Measurements from ENCODE around the gene EYS. TPM values are rescaled to one million over a fixed set of nuclear protein-coding genes. Genes with fewer than 3 reads are reported as not detected.

EYS gene
- total and polyA plus RNA-seq, 2 of the 8 experiments (the other 6 are each of a cell fraction or from before 2014, with no cell fraction given) = 0.05 to 0.13 TPM

GRCh38 chr6:65537600-65537999 lies 169.4 kb downstream of the EYS start:
- no peak overlapping the region for H2BK15ac ChIP-seq (ENCODE audit: low read length)
- H3K27me3 ChIP-seq (replicated peaks in 1 of 4; ENCODE audit: control insufficient read depth in 3 of 4, extremely low read depth in 1 of 4, insufficient read depth in 3 of 4, low read length in 3 of 4) = no peaks in the 10 kb centered on the region
- no peak overlapping the region for H3K9ac ChIP-seq (replicated peaks in 1 of 4; ENCODE audit: extremely low read depth in 1 of 4, low read depth in 3 of 4, low read length in 3 of 4)
- H2BK12ac ChIP-seq (ENCODE audit: low read depth, low read length) = no peak overlapping the region
- no peaks in the 10 kb centered on the region for H3K4me1 ChIP-seq (replicated peaks in 1 of 4; ENCODE audit: control insufficient read depth in 3 of 4, insufficient read depth in 4 of 4, low read length in 3 of 4)
- H3K4ac ChIP-seq (replicated peaks; ENCODE audit: insufficient read length, low read depth, low read length) = no peak overlapping the region
- CTCF ChIA-PET (ENCODE audit: partially characterized antibody) = no interaction called here
- 92% methylated on average over 2 of the region's 2 CpGs; no CpG with 5 or more reads in 1 of the 2 experiments for WGBS, 2 experiments (ENCODE audit: extremely low coverage in 1 of 2, insufficient coverage in 1 of 2, insufficient read length in 1 of 2, insufficient replicate concordance in 2 of 2, low coverage in 1 of 2, low lambda C conversion rate in 2 of 2, missing lambda C conversion rate in 1 of 2)
- DNase-seq (ENCODE audit: low read depth in 1 of 2, low spot score in 2 of 2) (no peak), FAIRE-seq (no peak)
- no peak overlapping the region for H4K8ac ChIP-seq (ENCODE audit: extremely low read depth, insufficient read depth, low read length)
- H4K20me1 ChIP-seq (replicated peaks in 1 of 2; ENCODE audit: control insufficient read depth in 1 of 2, insufficient read depth in 2 of 2, low read length in 2 of 2) = no peaks in the 10 kb centered on the region
- no peaks in the 10 kb centered on the region for H3K79me2 ChIP-seq (ENCODE audit: control insufficient read depth in 1 of 2, insufficient read depth in 2 of 2, low read length in 2 of 2)
- no peak overlapping the region for H2BK120ac ChIP-seq (replicated peaks; ENCODE audit: low read depth, low read length)
- POLR2A ChIA-PET (ENCODE audit: partially characterized antibody) = no interaction called here
- H4K91ac ChIP-seq (replicated peaks; ENCODE audit: insufficient read length, low read length) = no peak overlapping the region
- H2AK5ac ChIP-seq (ENCODE audit: low read depth, low read length) = no peak overlapping the region
- H2AFZ ChIP-seq (ENCODE audit: low read length) = no peak overlapping the region
- no peaks in the 10 kb centered on the region for H3K36me3 ChIP-seq (ENCODE audit: control insufficient read depth in 2 of 4, insufficient read depth in 4 of 4, low read length in 3 of 4)
- no peak overlapping the region for H3K27ac ChIP-seq (ENCODE audit: low read depth, low read length)
- H2BK5ac ChIP-seq (ENCODE audit: low read depth, low read length) = no peak overlapping the region
- H3K18ac ChIP-seq (ENCODE audit: extremely low read depth, low read length) = no peak overlapping the region
- H3K23me2 ChIP-seq (ENCODE audit: low read depth, low read length) = no peaks in the 10 kb centered on the region
- no peak overlapping the region for H3K4me3 ChIP-seq (ENCODE audit: extremely low read depth in 1 of 4, insufficient read depth in 2 of 4, low read depth in 3 of 4, low read length in 4 of 4)
- no peak overlapping the region for H2BK20ac ChIP-seq (ENCODE audit: low read length)
- no peak overlapping the region for H3K23ac ChIP-seq (ENCODE audit: insufficient read length)
- no peaks in the 10 kb centered on the region for H3K79me1 ChIP-seq (ENCODE audit: low read depth, low read length)
- H3K4me2 ChIP-seq (ENCODE audit: insufficient read depth in 1 of 2, low read depth in 2 of 2, low read length in 2 of 2) = no peak overlapping the region
- H3K14ac ChIP-seq (ENCODE audit: insufficient read length) = no peak overlapping the region
- no peak overlapping the region for H4K5ac ChIP-seq (ENCODE audit: insufficient read length, low read depth, low read length)
- no peak overlapping the region for H3K56ac ChIP-seq (replicated peaks; ENCODE audit: insufficient read length, low read depth, low read length)
- no peaks in the 10 kb centered on the region for H3K9me3 ChIP-seq (ENCODE audit: insufficient read depth in 2 of 2, low read depth in 1 of 2, low read length in 1 of 2)
- TF ChIP-seq RFX5 (IDR thresholded peaks at IDR 0.05; ENCODE audit: borderline replicate concordance, low read depth, low read length) (no peak), SAP30 (IDR thresholded peaks at IDR 0.05; ENCODE audit: insufficient read depth, insufficient replicate concordance, low read length) (no peak), HDAC2 (IDR thresholded peaks at IDR 0.05; ENCODE audit: borderline replicate concordance in 1 of 2, low read depth in 2 of 2, low read length in 2 of 2) (no peak), SUZ12 (IDR thresholded peaks at IDR 0.05; ENCODE audit: low read length) (no peak), GTF2F1 (IDR thresholded peaks at IDR 0.05; ENCODE audit: borderline replicate concordance, low read depth, low read length) (no peak), USF2 (IDR thresholded peaks at IDR 0.05; ENCODE audit: low read length) (no peak), NRF1 (IDR thresholded peaks at IDR 0.05; ENCODE audit: low read depth, low read length) (no peak), ATF2 (IDR thresholded peaks at IDR 0.05; ENCODE audit: low read length) (no peak), YY1 (IDR thresholded peaks at IDR 0.05; ENCODE audit: low read depth, low read length) (no peak), TCF12 (IDR thresholded peaks at IDR 0.05; ENCODE audit: low read depth, low read length) (no peak), TAF7 (optimal IDR thresholded peaks at IDR 0.05; ENCODE audit: borderline replicate concordance, low read depth, low read length) (no peak), BCL11A (IDR thresholded peaks at IDR 0.05; ENCODE audit: low read depth in 2 of 2, low read length in 2 of 2) (no peak)

All from H1 (cell line).